Sigmoid colon (tissue), 4 donors: ENCODE data around the gene IFNA7.
"Not testable (repeated sequence)": the region's sequence is repeated elsewhere in the genome, so short reads cannot be mapped to it uniquely, and the experiment has no call there.

ENCODE experiments used
- CTCF ChIP-seq, 4 experiments: fragments of 450-650 bp in 3 of 4; fragments of 200-600 bp in 1 of 4; IDR thresholded peaks; one replicate each; pipeline ENCODE4 v1.5.1; 2016 to 2019; ENCODE audit warnings: antibody characterized with exemption in 4 of 4, mild to moderate bottlenecking in 3 of 4, moderate library complexity in 2 of 4
- EP300 ChIP-seq, 4 donors: sonication (generic); formaldehyde crosslinking; IDR thresholded peaks; one replicate each; pipeline ENCODE4 v1.6.1; 2017; ENCODE audit warnings: antibody characterized with exemption in 4 of 4
- POLR2A ChIP-seq, 2 donors: fragments of 450-650 bp; IDR thresholded peaks; one replicate each; pipeline ENCODE4 v1.6.1; 2016; ENCODE audit warnings: antibody characterized with exemption in 2 of 2, mild to moderate bottlenecking in 2 of 2, moderate library complexity in 2 of 2
- POLR2AphosphoS5 ChIP-seq, 4 donors: sonication (generic); formaldehyde crosslinking; IDR thresholded peaks; one replicate each; pipeline ENCODE4 v1.6.1; 2017; ENCODE audit warnings: antibody characterized with exemption in 4 of 4

- TF ChIP-seq CTCF, POLR2AphosphoS5, POLR2A, EP300 (IDR thresholded peaks at IDR 0.05): not testable (repeated sequence)
Measured at GRCh38 chr9:21166560-21166959, 35.4 kb downstream of the IFNA7 start, which contains the start of gene IFNA21.
